GM18526 (cell line): ENCODE measurements around the gene ERGIC3.

Source experiments
- POLR2A ChIP-seq: IDR thresholded peaks from 3 replicates; pipeline ENCODE4 v1.6.1; 2011; ENCODE audit not compliant: insufficient read length; ENCODE audit errors: extremely low read depth

The ERGIC3 gene

DNA sequence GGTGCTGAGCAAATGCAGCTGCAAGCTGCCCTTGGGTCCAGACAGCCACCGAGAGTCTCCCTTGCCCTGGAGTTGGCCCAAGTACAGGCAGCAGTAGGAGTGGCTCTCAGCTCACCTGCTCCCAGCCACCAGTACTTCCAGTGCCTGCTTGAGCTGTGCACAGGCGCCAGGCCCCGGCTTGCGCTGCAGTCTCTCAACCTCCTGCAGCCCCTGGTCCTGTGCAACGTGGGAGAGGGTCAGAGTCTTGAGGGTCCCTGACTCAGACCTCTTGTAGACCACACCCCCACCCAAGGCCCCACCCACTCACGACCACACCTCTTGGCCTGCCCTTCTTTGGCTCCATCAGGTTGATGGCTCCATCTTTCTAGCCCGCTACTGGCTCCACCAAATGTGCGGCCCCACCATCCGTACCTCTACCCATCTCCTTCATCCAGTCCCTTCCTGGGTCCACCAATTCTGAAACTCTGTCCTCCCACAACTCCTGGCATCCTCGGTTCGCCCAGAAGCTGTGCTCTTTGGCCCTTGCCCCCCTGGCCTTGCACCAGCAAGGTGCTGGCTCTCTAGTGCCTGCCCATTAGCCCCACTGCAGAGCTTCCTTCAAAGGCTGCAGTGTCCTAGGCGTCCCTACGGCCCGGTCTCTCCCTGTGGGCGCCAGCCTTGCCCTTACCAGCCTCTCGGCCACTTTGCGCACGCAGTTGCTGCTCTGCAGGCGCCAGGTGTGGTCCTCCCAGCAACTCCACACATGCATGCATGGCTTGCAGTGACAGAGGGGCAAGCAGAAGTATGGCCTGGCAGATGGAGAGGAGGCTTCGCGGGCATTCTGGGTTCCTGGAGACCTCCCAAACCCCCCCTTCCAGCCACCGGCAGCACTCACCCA, 57.3 kb downstream of the ERGIC3 start:
- no peak for TF ChIP-seq POLR2A

DNA sequence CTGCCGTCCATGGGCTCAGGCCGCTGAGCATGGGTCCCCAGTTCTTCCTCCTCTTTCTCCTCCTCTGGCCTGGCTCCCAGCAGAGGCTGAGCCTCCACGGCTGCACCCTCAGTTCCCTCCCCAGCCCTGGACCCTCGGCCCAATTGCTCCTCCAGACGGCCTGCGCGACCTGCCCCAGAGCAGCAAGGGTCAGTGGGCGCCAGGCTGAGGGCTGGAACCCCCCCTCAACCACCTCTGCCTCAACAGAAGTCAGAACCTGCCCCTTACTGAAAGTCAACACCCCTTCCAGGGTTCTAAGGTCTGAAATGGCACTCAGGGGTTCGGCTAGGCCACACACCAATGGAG, 57.9 kb downstream of the ERGIC3 start:
- TF ChIP-seq POLR2A = no peak

DNA sequence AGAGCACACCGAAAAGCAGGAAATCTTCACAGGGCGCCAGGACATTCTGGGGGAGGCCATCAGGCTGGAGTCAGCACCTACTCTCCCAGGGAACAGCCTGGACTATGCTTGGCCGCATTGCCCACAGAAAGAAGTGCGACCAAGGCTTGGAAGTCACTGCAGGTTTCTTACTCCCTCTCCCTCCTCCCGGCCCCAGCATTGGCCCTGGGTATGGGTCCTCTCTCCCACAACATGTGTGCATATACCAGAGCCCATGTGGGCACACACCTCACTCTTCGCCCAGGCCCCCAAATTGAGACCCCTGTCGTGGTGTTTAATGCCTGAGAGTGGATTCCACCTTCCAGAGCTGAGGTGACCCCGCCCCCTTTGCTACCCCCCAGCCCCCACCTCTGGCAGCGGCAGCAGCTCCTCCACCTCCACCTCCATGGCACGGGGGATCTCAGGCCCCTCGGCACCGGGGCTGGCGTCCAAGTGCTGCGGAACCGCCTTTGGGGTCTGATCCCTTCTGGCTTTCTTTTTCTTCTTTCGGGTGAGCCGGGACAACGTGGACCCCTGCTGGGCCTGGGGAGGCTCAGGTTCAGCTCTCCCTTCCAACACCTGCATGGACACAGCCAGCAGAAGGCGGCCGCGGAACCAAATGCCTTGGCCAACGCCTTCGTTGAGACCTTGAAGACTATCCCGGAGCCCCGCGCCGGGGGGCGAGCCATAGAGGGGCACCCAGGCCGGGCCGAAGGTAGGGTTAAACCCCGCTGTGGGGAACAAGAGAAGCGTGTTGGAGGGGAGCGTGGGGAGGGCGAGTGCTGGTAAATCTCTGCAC, 58.5 kb downstream of the ERGIC3 start:
- TF ChIP-seq POLR2A = no peak

DNA sequence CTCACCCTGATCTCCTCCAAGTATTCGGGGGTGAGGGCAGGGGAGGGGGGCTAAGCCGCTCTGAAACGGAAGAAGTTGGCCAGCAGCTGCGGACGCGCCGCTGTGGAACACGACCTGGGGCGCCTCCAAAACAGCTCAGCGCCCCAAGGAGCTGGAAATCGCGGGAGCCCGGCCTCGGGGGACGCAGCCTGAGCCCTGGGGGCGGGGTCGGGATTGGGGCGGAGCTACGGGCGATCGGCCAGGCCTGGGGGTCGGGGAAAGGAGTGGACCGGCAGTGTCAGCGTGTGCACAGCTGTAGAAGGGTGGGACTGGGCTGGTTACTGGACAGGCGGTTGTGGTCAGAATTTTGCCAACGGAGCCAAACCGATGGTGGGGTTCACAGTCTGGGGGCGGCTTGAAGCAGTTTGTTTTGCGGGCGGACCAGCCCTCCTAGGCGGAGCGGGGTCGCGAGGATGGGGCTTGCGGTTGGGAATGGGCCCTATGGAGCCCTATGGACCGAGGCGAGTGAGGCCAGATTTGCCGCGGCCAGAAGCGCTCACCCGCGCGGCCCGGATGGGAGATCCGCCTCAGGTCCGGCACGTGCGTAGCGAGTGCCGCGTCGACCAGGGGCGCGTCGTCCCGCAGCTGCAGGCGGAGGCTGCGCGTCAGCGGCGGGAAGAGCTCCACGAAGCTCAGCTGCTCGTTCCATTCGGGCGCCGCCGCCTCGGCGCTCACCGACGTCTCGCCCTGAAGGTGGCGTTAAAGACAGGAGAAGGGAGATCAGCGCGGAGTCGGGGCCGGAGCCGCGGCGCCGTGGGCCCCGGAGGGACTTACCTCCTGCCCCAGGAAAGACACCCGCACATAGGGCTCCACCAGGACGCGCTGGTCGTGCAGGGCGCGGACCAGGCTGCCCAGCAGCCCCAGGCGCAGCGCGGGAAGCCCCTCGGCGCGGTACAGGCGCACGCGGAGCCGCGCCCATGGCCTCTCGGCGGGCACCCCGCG, 59.4 kb downstream of the ERGIC3 start:
- TF ChIP-seq POLR2A = no peak

DNA sequence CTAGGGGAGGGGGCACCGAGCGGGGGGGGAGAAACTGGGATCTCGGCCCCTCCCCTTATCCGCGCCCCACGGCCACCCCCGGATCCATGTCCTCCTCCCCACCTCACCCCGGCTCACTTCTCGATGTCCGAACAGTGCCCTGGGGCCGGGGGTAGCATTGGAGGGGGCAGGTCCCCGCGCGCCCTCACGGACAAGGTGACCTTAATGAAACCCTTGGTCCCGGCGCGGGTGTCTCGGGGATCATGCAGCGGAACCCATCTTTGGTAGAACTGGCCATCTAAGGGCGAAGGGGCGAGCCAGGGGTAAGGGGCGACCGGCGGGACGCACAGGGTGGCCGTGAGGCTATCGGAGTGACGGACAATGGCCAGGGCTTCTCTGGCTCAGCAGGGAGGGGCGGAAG, 60.1 kb downstream of the ERGIC3 start:
- TF ChIP-seq POLR2A = no peak

DNA sequence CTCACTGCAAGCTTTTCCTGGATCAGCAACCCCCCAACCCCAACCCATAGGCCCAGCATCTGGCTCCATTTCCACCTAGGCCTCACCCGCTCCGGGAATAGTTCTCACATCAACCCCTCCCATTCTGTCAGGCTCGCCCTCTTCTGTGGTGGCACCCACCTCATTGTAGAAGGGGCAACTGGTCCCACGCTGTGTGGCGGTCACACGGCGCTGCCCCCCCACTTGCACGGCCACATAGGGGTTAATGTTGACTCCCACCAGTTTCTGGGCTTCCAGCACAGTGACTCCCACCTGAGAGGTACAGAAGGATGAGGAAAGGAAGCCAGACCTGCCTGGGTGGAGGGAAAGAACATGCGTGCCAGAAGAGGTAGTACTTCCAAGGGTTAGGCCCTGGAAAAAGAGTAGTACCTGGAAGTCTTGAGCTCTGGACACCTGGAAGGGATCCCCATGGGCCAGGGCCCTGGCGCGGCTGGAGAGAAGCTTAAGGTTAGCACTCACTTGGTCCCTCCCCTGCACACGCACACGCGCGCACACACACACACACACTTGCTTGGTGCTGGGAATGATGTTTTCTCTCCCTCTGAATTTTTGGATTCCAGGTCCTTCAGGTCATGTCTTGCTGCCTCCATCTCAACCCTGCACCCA, 61.1 kb downstream of the ERGIC3 start:
- TF ChIP-seq POLR2A = no peak

DNA sequence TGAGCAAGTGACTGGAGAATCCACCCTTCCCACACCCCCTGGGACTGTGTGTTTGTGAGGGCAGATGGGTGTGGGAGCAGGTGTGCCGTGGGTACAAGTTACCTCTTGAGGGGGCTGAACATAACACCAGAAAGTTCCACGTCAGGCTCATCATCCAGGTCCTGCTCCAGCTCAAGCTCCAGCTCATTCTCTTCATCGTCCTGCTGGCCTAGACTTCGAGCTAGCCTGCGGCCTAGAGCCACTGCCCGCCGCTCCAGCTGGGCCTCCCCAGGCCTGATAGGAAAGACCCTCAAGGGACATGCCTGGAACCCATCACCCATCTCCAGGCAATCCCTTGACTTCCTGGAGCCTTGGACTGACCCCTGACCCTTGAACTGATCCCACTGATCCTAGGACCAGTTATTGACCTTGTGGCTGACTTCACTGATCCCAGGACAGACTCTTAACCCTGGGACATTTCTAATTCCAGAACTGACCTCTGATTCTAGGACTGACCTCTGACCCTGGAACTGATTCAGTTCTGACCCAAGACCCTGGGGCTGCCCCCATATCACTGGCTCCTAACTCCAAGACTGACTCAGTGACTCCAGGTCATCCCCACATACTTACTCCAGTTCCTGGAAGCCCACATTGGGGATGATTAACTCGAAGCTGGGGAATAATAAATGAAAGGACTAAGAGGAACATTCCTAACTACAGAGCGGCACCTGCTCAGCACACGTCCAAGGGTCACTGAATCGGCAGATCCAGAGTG, 62.0 kb downstream of the ERGIC3 start:
- TF ChIP-seq POLR2A = no peak

DNA sequence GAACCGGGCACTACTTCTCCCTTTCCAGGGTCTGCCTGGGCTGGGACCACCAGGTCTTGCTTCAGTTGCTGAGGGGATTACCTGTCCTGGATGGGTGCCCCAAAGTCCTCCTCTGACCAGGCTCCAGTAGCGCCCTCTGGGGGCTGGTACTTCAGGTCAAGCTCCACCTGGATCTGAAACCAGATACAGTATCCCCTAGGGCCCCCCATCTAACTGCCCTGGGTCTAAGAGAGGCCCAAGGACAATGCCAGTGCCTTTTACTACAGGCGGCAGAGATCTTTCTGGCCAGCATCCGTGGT, 62.5 kb downstream of the ERGIC3 start:
- no peak for TF ChIP-seq POLR2A

DNA sequence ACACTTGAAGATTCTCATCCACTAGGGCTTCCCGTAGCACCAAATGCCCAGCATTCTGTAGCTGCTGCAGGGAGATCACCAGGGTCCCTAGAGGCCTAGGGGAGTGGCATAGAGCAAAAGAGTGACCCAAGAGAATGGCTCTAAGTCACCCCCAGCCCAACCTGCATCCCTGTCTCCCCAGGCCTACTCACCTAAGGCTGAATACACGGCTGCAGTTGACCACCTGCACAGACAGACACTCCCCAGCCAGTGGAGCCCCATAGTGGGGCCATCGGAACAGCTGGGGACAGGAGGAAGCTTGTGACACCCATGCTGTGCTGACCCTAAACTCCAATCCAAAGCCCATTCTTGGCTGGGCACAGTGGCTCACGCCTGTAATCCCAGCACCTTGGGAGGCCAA, 64.2 kb downstream of the ERGIC3 start:
- no peak for TF ChIP-seq POLR2A
